Esophagus muscularis mucosa (tissue), 4 donors: ENCODE data around the gene WDFY2. TPM values are rescaled to one million over a fixed set of nuclear protein-coding genes. Genes with fewer than 3 reads are reported as not detected.
A peak's percentile ranks its signal among the peaks of the same experiment; 100 is the strongest.

Experiments used
- DNase-seq: peaks from one replicate; pipeline ENCODE4 v3.0.0-alpha.2; 2017; ENCODE audit errors: extremely low spot score
- H3K27ac ChIP-seq, 4 donors: fragments of 200-600 bp; sonication (generic); replicated peaks in 1 of 4; 1 replicate in 3 of 4; 2 replicates in 1 of 4; pipeline ENCODE4 v1.5.1; 2016 to 2019; ENCODE audit warnings: mild to moderate bottlenecking in 1 of 4
- H3K27me3 ChIP-seq, 4 donors: fragments of 200-600 bp; sonication (generic); one replicate each; pipeline versions ENCODE4 v1.5.1 to v1.6.0; 2016 to 2019
- H3K36me3 ChIP-seq, 4 donors: fragments of 200-600 bp; sonication (generic); one replicate each; pipeline ENCODE4 v1.5.1; 2016 to 2019
- H3K4me1 ChIP-seq, 4 donors: fragments of 200-600 bp; sonication (generic); one replicate each; pipeline ENCODE4 v1.5.1; 2016 to 2019
- H3K4me3 ChIP-seq, 4 donors: fragments of 200-600 bp; sonication (generic); 1 replicate in 2 of 4; 2 replicates in 2 of 4; pipeline ENCODE4 v1.5.1; 2016 to 2019; ENCODE audit warnings: mild to moderate bottlenecking in 4 of 4, moderate library complexity in 1 of 4
- H3K9me3 ChIP-seq, 4 donors: fragments of 200-600 bp; sonication (generic); 1 replicate in 3 of 4; 2 replicates in 1 of 4; pipeline ENCODE4 v1.5.1; 2016 to 2019
- CTCF ChIP-seq, 3 experiments: fragments of 200-600 bp in 2 of 3; fragments of 450-650 bp in 1 of 3; sonication (generic) in 2 of 3; IDR thresholded peaks; one replicate each; pipeline ENCODE4 v1.5.1; 2017 to 2019; ENCODE audit warnings: antibody characterized with exemption in 3 of 3, mild to moderate bottlenecking in 2 of 3, moderate library complexity in 1 of 3
- EP300 ChIP-seq: sonication (generic); formaldehyde crosslinking; IDR thresholded peaks from one replicate; pipeline ENCODE4 v1.6.1; 2017; ENCODE audit warnings: antibody characterized with exemption
- POLR2A ChIP-seq: fragments of 450-650 bp; IDR thresholded peaks from one replicate; pipeline ENCODE4 v1.6.1; 2017; ENCODE audit warnings: antibody characterized with exemption, moderate library complexity, mild to moderate bottlenecking, low read depth
- POLR2AphosphoS5 ChIP-seq, 2 donors: sonication (generic); formaldehyde crosslinking; IDR thresholded peaks; one replicate each; pipeline ENCODE4 v1.6.1; 2017; ENCODE audit warnings: antibody characterized with exemption in 2 of 2
- WGBS: methylation state at CpG from one replicate; pipeline ENCODE4 v1.1.5; 2018; 5-methylcytosine and 5-hydroxymethylcytosine counted together
- intact Hi-C: fragments of 100-400 bp; cut with DNase I; formaldehyde crosslinking; loops from one replicate; pipeline ENCODE4 v1.15.1; 2023
- total RNA-seq, 4 donors: library from RNA; depleted of rRNA; stranded (reverse); fragments of >200 nt; gene quantifications; one replicate each; pipeline versions ENCODE4 v1.1.0 to v1.2.1, GENCODE V29; 2016

The WDFY2 gene
- total RNA-seq, 4 donors from 2014 or later: 4.7 to 8.7 (median 5.7) TPM

- TF ChIP-seq POLR2A (no peak), EP300 (no peak), CTCF (IDR thresholded peaks at IDR 0.05) (no peak), POLR2AphosphoS5 (IDR thresholded peaks at IDR 0.05) (no peak)
- intact Hi-C loops: no loop called here
- Histone ChIP-seq H3K4me3 (no peak overlapping the region), H3K9me3 (no peaks in the 10 kb centered on the region), H3K27me3 (no peaks in the 10 kb centered on the region), H3K36me3 (no peaks in the 10 kb centered on the region), H3K27ac (no peak overlapping the region), H3K4me1 (peaks cover 0 to 11% (median under 1%) of the 10 kb centered on the region in 4 donors)
- WGBS: 79% methylated on average over 2 of the region's 2 CpGs
- DNase-seq: no peak
Measured at GRCh38 chr13:51613535-51613934, 29.3 kb downstream of the WDFY2 start.

- Histone ChIP-seq H3K36me3 (no peaks in the 10 kb centered on the region), H3K27ac (no peak overlapping the region), H3K9me3 (no peaks in the 10 kb centered on the region), H3K27me3 (no peaks in the 10 kb centered on the region), H3K4me3 (peak overlapping the region in 1 of 4 donors; percentile 13), H3K4me1 (peaks cover 8 to 20% (median 8%) of the 10 kb centered on the region in 4 donors)
- 77% methylated on average over 7 of the region's 8 CpGs for WGBS
- peak; percentile 19 to 43 for TF ChIP-seq POLR2AphosphoS5 (IDR thresholded peaks at IDR 0.05)
- TF ChIP-seq CTCF (IDR thresholded peaks at IDR 0.05): no peak
- TF ChIP-seq EP300: no peak
- TF ChIP-seq POLR2A: no peak
- intact Hi-C loops: no loop called here
- DNase-seq: no peak
Measured at GRCh38 chr13:51614350-51614786, 30.1 kb downstream of the WDFY2 start.

GRCh38 chr13:51618626-51619025 is 34.4 kb downstream of the WDFY2 start:
- Histone ChIP-seq H3K4me3 (no peak overlapping the region), H3K4me1 (peaks cover 20 to 38% (median 21%) of the 10 kb centered on the region in 4 donors), H3K9me3 (no peaks in the 10 kb centered on the region), H3K27me3 (no peaks in the 10 kb centered on the region), H3K27ac (no peak overlapping the region), H3K36me3 (no peaks in the 10 kb centered on the region)
- 95% methylated on average over 1 of the region's 1 CpG for WGBS
- TF ChIP-seq CTCF (IDR thresholded peaks at IDR 0.05) (no peak), EP300 (no peak), POLR2AphosphoS5 (IDR thresholded peaks at IDR 0.05) (no peak), POLR2A (no peak)
- no peak for DNase-seq
- intact Hi-C loops: no loop called here

GRCh38 chr13:51619614-51620013 is 35.4 kb downstream of the WDFY2 start:
- no peak overlapping the region for H3K27ac ChIP-seq
- no peaks in the 10 kb centered on the region for H3K36me3 ChIP-seq
- H3K9me3 ChIP-seq: no peaks in the 10 kb centered on the region
- WGBS: 54% methylated on average over 2 of the region's 2 CpGs
- no peak overlapping the region for H3K4me3 ChIP-seq
- peaks cover 20 to 35% (median 21%) of the 10 kb centered on the region in 4 donors for H3K4me1 ChIP-seq
- DNase-seq: no peak
- intact Hi-C loops: no loop called here
- TF ChIP-seq CTCF (IDR thresholded peaks at IDR 0.05) (no peak), POLR2AphosphoS5 (IDR thresholded peaks at IDR 0.05) (no peak), EP300 (no peak), POLR2A (no peak)
- no peaks in the 10 kb centered on the region for H3K27me3 ChIP-seq
